Nephron (organoid): ENCODE measurements around the gene CCDC191.

Experiments used
- H3K27ac Mint-ChIP-seq, 3 experiments: 2 replicates each; pipeline ENCODE4 v1.8.0; 2020; ENCODE audit warnings: mixed read lengths in 3 of 3, mild to moderate bottlenecking in 2 of 3, moderate library complexity in 1 of 3
- H3K27me3 Mint-ChIP-seq: 2 replicates; pipeline ENCODE4 v1.8.0; 2021; ENCODE audit warnings: low read depth, mild to moderate bottlenecking, moderate library complexity, mixed read lengths
- H3K36me3 Mint-ChIP-seq: 2 replicates; pipeline ENCODE4 v1.8.0; 2020; ENCODE audit warnings: low read depth, mixed read lengths
- H3K4me1 Mint-ChIP-seq: 2 replicates; pipeline ENCODE4 v1.8.0; 2020; ENCODE audit warnings: mixed read lengths
- H3K4me3 Mint-ChIP-seq, 3 experiments: 2 replicates each; pipeline ENCODE4 v1.8.0; 2020; ENCODE audit warnings: mild to moderate bottlenecking in 3 of 3, mixed read lengths in 3 of 3, moderate library complexity in 2 of 3
- H3K9me3 Mint-ChIP-seq: 2 replicates; pipeline ENCODE4 v1.8.0; 2020; ENCODE audit warnings: mixed read lengths
- CTCF ChIP-seq, 3 experiments: fragments of 200-600 bp; sonication (generic); IDR thresholded peaks; one replicate each; pipeline ENCODE4 v1.5.0; 2021; ENCODE audit warnings: antibody characterized with exemption in 3 of 3; ENCODE audit not compliant: unreplicated experiment in 3 of 3

The CCDC191 gene

GRCh38 chr3:113979916-113980315, 76.4 kb downstream of the CCDC191 start:
- Mint-ChIP-seq H3K27me3 (no peaks in the 10 kb centered on the region), H3K9me3 (peaks cover under 1% of the 10 kb centered on the region), H3K27ac (no peak overlapping the region), H3K4me1 (no peaks in the 10 kb centered on the region), H3K4me3 (no peak overlapping the region), H3K36me3 (peaks cover 35% of the 10 kb centered on the region)
- no peak for TF ChIP-seq CTCF (IDR thresholded peaks at IDR 0.05; ENCODE audit: unreplicated experiment in 3 of 3)

- Mint-ChIP-seq H3K36me3 (peaks cover 48% of the 10 kb centered on the region), H3K27ac (no peak overlapping the region), H3K4me1 (no peaks in the 10 kb centered on the region), H3K4me3 (no peak overlapping the region), H3K27me3 (no peaks in the 10 kb centered on the region), H3K9me3 (peaks cover 19% of the 10 kb centered on the region)
- no peak for TF ChIP-seq CTCF (IDR thresholded peaks at IDR 0.05; ENCODE audit: unreplicated experiment in 3 of 3)
These were observed 78.5 kb downstream of the CCDC191 start for GRCh38 chr3:113977822-113978221.

GRCh38 chr3:113968986-113969385, 87.3 kb downstream of the CCDC191 start:
- H3K9me3 Mint-ChIP-seq = peaks cover 28% of the 10 kb centered on the region
- no peak overlapping the region for H3K27ac Mint-ChIP-seq
- H3K4me1 Mint-ChIP-seq = no peaks in the 10 kb centered on the region
- H3K4me3 Mint-ChIP-seq = no peak overlapping the region
- H3K36me3 Mint-ChIP-seq = peaks cover 27% of the 10 kb centered on the region
- H3K27me3 Mint-ChIP-seq = no peaks in the 10 kb centered on the region
- no peak for TF ChIP-seq CTCF (IDR thresholded peaks at IDR 0.05; ENCODE audit: unreplicated experiment in 3 of 3)

- H3K36me3 Mint-ChIP-seq = peaks cover 11% of the 10 kb centered on the region
- no peak for TF ChIP-seq CTCF (IDR thresholded peaks at IDR 0.05; ENCODE audit: unreplicated experiment in 3 of 3)
- H3K9me3 Mint-ChIP-seq = no peaks in the 10 kb centered on the region
- no peak overlapping the region for H3K27ac Mint-ChIP-seq
- no peaks in the 10 kb centered on the region for H3K4me1 Mint-ChIP-seq
- no peaks in the 10 kb centered on the region for H3K27me3 Mint-ChIP-seq
- no peak overlapping the region for H3K4me3 Mint-ChIP-seq
These were observed 90.2 kb downstream of the CCDC191 start for GRCh38 chr3:113966172-113966571.

GRCh38 chr3:113963879-113964278, 92.4 kb downstream of the CCDC191 start:
- no peak overlapping the region for H3K27ac Mint-ChIP-seq
- peaks cover 7% of the 10 kb centered on the region for H3K36me3 Mint-ChIP-seq
- no peaks in the 10 kb centered on the region for H3K9me3 Mint-ChIP-seq
- H3K27me3 Mint-ChIP-seq = no peaks in the 10 kb centered on the region
- H3K4me3 Mint-ChIP-seq = no peak overlapping the region
- TF ChIP-seq CTCF (IDR thresholded peaks at IDR 0.05; ENCODE audit: unreplicated experiment in 3 of 3) = no peak
- no peaks in the 10 kb centered on the region for H3K4me1 Mint-ChIP-seq

- no peak for TF ChIP-seq CTCF (IDR thresholded peaks at IDR 0.05; ENCODE audit: unreplicated experiment in 3 of 3)
- Mint-ChIP-seq H3K27me3 (peaks cover 28% of the 10 kb centered on the region), H3K4me1 (no peaks in the 10 kb centered on the region), H3K36me3 (peaks cover 4% of the 10 kb centered on the region), H3K27ac (no peak overlapping the region), H3K9me3 (no peaks in the 10 kb centered on the region), H3K4me3 (no peak overlapping the region)
These were observed 102.1 kb downstream of the CCDC191 start for GRCh38 chr3:113954091-113954685.
